ENCODE results near the gene C5AR1. TPM values are rescaled to one million over a fixed set of nuclear protein-coding genes. Genes with fewer than 3 reads are reported as not detected.
A peak's percentile ranks its signal among the peaks of the same experiment; 100 is the strongest.
"Not testable (repeated sequence)": the region's sequence is repeated elsewhere in the genome, so short reads cannot be mapped to it uniquely, and the experiment has no call there.

The C5AR1 gene
- total RNA-seq, 6 donors from 2014 or later = 20.3 to 87.3 (median 45.1) TPM

DNA sequence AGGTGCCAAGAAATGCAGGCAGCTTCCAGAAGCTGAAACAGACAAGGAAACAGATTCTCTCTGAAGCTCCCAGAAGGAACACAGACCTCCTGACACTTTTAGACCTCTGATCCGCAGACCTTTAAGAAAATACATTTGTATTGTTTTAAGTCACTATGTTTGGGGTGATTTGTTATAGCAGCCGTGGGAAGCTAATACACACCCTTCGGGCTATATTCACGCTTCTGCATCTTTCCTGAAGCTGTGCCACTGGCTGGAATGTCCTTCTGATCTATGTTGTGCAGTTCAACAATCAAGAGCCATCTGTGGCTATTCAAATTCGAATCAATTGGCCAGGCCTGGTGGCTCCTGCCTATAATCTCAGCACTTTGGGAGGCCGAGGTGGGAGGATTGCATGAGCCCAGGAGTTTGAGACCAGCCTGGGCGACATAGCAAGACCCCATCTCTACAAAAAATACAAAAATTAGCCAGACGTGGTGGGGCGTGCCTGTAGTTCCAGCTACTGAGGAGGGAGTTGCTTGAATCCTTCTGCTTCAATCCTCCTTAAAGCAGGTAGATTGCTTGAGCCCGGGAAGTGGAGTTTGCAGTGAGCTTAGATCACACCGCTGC lies 33.6 kb downstream of the C5AR1 start:
- 83 to 86% methylated on average over 11 of the region's 11 CpGs for WGBS, 2 donors
- no peak for TF ChIP-seq EP300 (IDR thresholded peaks at IDR 0.05)
- TF ChIP-seq, protein P1, sequence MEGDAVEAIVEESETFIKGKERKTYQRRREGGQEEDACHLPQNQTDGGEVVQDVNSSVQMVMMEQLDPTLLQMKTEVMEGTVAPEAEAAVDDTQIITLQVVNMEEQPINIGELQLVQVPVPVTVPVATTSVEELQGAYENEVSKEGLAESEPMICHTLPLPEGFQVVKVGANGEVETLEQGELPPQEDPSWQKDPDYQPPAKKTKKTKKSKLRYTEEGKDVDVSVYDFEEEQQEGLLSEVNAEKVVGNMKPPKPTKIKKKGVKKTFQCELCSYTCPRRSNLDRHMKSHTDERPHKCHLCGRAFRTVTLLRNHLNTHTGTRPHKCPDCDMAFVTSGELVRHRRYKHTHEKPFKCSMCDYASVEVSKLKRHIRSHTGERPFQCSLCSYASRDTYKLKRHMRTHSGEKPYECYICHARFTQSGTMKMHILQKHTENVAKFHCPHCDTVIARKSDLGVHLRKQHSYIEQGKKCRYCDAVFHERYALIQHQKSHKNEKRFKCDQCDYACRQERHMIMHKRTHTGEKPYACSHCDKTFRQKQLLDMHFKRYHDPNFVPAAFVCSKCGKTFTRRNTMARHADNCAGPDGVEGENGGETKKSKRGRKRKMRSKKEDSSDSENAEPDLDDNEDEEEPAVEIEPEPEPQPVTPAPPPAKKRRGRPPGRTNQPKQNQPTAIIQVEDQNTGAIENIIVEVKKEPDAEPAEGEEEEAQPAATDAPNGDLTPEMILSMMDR (IDR thresholded peaks at IDR 0.05) = no peak
- TF ChIP-seq POLR2AphosphoS5 (IDR thresholded peaks at IDR 0.05) = no peak
- TF ChIP-seq POLR2A (IDR thresholded peaks at IDR 0.05) = no peak
- no peak for DNase-seq
- peaks cover 0 to under 1% (median under 1%) of the 10 kb centered on the region in 4 donors for H3K4me1 ChIP-seq
- no peak overlapping the region for H3K4me3 ChIP-seq
- no peak for ATAC-seq (ENCODE audit: low FRiP score in 2 of 2)
- H3K27ac ChIP-seq = no peak overlapping the region
- H3K27me3 ChIP-seq = no peaks in the 10 kb centered on the region
- no peaks in the 10 kb centered on the region for H3K9me3 ChIP-seq
- peaks cover 0 to 10% (median 0%) of the 10 kb centered on the region in 4 donors for H3K36me3 ChIP-seq

DNA sequence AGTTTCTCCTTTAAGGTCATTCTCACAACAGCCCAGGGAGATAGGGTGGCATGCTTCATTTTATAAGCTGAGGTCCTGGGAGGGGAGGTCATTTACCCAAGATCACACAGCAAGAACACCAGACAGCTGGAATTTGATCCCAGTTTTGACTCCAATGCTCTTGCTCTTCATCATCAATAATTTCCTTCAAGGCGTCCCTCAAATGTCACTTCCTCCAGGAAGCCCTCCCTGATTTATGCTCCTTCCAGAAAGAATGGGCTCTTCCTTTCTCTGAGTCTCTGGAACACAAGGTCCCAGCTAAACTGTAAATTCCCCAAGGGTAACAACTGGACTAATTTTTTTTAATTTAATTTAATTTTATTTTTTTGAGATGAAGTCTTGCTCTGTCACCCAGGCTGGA lies 34.8 kb downstream of the C5AR1 start:
- Histone ChIP-seq H3K4me1 (peaks cover 3 to 7% (median 5%) of the 10 kb centered on the region in 4 donors), H3K27me3 (no peaks in the 10 kb centered on the region), H3K9me3 (no peaks in the 10 kb centered on the region), H3K4me3 (no peak overlapping the region), H3K27ac (no peak overlapping the region), H3K36me3 (peaks cover 0 to 10% (median 0%) of the 10 kb centered on the region in 4 donors)
- 78 to 83% methylated on average over 1 of the region's 1 CpG for WGBS, 2 donors
- TF ChIP-seq POLR2A (IDR thresholded peaks at IDR 0.05) (no peak), POLR2AphosphoS5 (IDR thresholded peaks at IDR 0.05) (no peak), EP300 (IDR thresholded peaks at IDR 0.05) (no peak)
- TF ChIP-seq, protein P1 (IDR thresholded peaks at IDR 0.05) = no peak
- DNase-seq (no peak), ATAC-seq (ENCODE audit: low FRiP score in 2 of 2) (no peak)

DNA sequence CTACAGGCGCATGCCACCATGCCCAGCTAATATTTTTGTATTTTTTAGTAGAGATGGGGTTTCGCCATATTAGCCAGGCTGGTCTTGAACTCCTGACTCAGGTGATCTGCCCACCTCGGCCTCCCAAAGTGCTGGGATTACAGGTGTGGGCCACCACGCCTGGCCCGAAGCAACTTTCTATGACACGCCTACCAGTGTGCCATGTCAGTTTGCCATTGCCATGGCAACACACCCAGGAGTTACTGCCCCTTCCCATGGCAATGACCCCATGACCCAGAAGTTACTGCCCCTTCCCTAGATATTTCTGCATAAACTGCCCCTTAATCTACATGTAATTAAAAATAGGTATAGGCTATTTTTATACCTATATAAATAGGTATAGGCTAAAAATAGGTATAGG lies 36.4 kb downstream of the C5AR1 start:
- 94 to 100% methylated on average over 6 of the region's 6 CpGs for WGBS, 2 donors
- H3K27ac ChIP-seq; H3K36me3 ChIP-seq; ATAC-seq (ENCODE audit: low FRiP score in 2 of 2); H3K27me3 ChIP-seq; H3K4me3 ChIP-seq; H3K9me3 ChIP-seq; DNase-seq: not testable (repeated sequence)
- peaks cover 9 to 21% (median 17%) of the 10 kb centered on the region in 4 donors for H3K4me1 ChIP-seq

- 3 to 6% methylated on average over 43 to 59 of the region's 63 CpGs for WGBS, 2 donors
- Histone ChIP-seq H3K9me3 (no peaks in the 10 kb centered on the region), H3K36me3 (peaks cover 10 to 15% (median 12%) of the 10 kb centered on the region in 4 donors), H3K4me1 (peaks cover 9 to 24% (median 17%) of the 10 kb centered on the region in 4 donors), H3K27ac (peak within 1 kb of the TSS; percentile 73 to 91 (median 85)), H3K27me3 (no peaks in the 10 kb centered on the region), H3K4me3 (peak within 1 kb of the TSS; percentile 82 to 99 (median 93))
- ATAC-seq (ENCODE audit: low FRiP score in 2 of 2) (peak; percentile 100), DNase-seq (peak; percentile 98)
- peak in 3 of 4 donors; percentile 50 to 94 (median 51) for TF ChIP-seq POLR2A (IDR thresholded peaks at IDR 0.05)
- no peak for TF ChIP-seq EP300 (IDR thresholded peaks at IDR 0.05)
- peak; percentile 69 to 73 for TF ChIP-seq POLR2AphosphoS5 (IDR thresholded peaks at IDR 0.05)
- TF ChIP-seq, protein P1 (IDR thresholded peaks at IDR 0.05) = peak; percentile 99 to 100 (median 100)
Measured at GRCh38 chr19:47348819-47349795, 39.4 kb downstream of the C5AR1 start, which contains the start of gene DHX34. Gene DHX34, plus strand, starts transcription at chr19:47349315. Its CDS starts 3,716 bp downstream, at chr19:47353031.

GRCh38 chr19:47350630-47351029 lies 41.0 kb downstream of the C5AR1 start:
- Histone ChIP-seq H3K9me3 (no peaks in the 10 kb centered on the region), H3K36me3 (peaks cover 11 to 29% (median 25%) of the 10 kb centered on the region in 4 donors), H3K4me3 (no peak overlapping the region), H3K4me1 (peaks cover 9 to 29% (median 17%) of the 10 kb centered on the region in 4 donors), H3K27me3 (no peaks in the 10 kb centered on the region), H3K27ac (peak overlapping the region in 1 of 4 donors; percentile 91)
- no peak for DNase-seq
- TF ChIP-seq, protein P1 (IDR thresholded peaks at IDR 0.05) = no peak
- TF ChIP-seq EP300 (IDR thresholded peaks at IDR 0.05) = no peak
- TF ChIP-seq POLR2A (IDR thresholded peaks at IDR 0.05) = no peak
- TF ChIP-seq POLR2AphosphoS5 (IDR thresholded peaks at IDR 0.05) = no peak
- no peak for ATAC-seq (ENCODE audit: low FRiP score in 2 of 2)
- 90 to 91% methylated on average over 6 of the region's 6 CpGs for WGBS, 2 donors

Measured in upper lobe of left lung (tissue), 6 donors.